ENCODE data around the gene TLK1. TPM values are rescaled to one million over a fixed set of nuclear protein-coding genes. Genes with fewer than 3 reads are reported as not detected.
"Not testable (repeated sequence)": the region's sequence is repeated elsewhere in the genome, so short reads cannot be mapped to it uniquely, and the experiment has no call there.

Gene TLK1
- total RNA-seq, 4 donors from 2014 or later, result 7.7 to 14.2 (median 10.0) TPM

GRCh38 chr2:171100370-171100769 lies 60.3 kb downstream of the TLK1 start:
- Histone ChIP-seq H3K9me3 (no peaks in the 10 kb centered on the region), H3K27ac (no peak overlapping the region), H3K4me3 (no peak overlapping the region), H3K27me3 (no peaks in the 10 kb centered on the region), H3K36me3 (peaks cover 0 to 5% of the 10 kb centered on the region in 2 donors), H3K4me1 (no peaks in the 10 kb centered on the region)
- intact Hi-C loops (cut with DNase I; ENCODE audit: low total_unique reads) (no loop called here), in situ Hi-C loops (cut with MboI; ENCODE audit: low sequenced_read_pairs in 4 of 4) (no loop called here)
- TF ChIP-seq POLR2A (IDR thresholded peaks at IDR 0.05), result no peak
- TF ChIP-seq, protein P1, sequence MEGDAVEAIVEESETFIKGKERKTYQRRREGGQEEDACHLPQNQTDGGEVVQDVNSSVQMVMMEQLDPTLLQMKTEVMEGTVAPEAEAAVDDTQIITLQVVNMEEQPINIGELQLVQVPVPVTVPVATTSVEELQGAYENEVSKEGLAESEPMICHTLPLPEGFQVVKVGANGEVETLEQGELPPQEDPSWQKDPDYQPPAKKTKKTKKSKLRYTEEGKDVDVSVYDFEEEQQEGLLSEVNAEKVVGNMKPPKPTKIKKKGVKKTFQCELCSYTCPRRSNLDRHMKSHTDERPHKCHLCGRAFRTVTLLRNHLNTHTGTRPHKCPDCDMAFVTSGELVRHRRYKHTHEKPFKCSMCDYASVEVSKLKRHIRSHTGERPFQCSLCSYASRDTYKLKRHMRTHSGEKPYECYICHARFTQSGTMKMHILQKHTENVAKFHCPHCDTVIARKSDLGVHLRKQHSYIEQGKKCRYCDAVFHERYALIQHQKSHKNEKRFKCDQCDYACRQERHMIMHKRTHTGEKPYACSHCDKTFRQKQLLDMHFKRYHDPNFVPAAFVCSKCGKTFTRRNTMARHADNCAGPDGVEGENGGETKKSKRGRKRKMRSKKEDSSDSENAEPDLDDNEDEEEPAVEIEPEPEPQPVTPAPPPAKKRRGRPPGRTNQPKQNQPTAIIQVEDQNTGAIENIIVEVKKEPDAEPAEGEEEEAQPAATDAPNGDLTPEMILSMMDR (IDR thresholded peaks at IDR 0.05 in 4 of 5, conservative IDR thresholded peaks at IDR 0.05 in 1 of 5), result no peak
- no peak for DNase-seq
- ATAC-seq, result no peak

- in situ Hi-C loops (cut with MboI; ENCODE audit: low sequenced_read_pairs in 4 of 4), result no loop called here
- DNase-seq, result no peak
- TF ChIP-seq, protein P1 (IDR thresholded peaks at IDR 0.05 in 4 of 5, conservative IDR thresholded peaks at IDR 0.05 in 1 of 5), result no peak
- no peak for TF ChIP-seq POLR2A (IDR thresholded peaks at IDR 0.05)
- Histone ChIP-seq H3K4me1 (no peaks in the 10 kb centered on the region), H3K27ac (no peak overlapping the region), H3K4me3 (no peak overlapping the region), H3K9me3 (no peaks in the 10 kb centered on the region), H3K36me3 (peaks cover 0 to 5% of the 10 kb centered on the region in 2 donors), H3K27me3 (no peaks in the 10 kb centered on the region)
- intact Hi-C loops (cut with DNase I; ENCODE audit: low total_unique reads), result no loop called here
- ATAC-seq, result no peak
These were observed 62.1 kb downstream of the TLK1 start for GRCh38 chr2:171098607-171099006.

DNA sequence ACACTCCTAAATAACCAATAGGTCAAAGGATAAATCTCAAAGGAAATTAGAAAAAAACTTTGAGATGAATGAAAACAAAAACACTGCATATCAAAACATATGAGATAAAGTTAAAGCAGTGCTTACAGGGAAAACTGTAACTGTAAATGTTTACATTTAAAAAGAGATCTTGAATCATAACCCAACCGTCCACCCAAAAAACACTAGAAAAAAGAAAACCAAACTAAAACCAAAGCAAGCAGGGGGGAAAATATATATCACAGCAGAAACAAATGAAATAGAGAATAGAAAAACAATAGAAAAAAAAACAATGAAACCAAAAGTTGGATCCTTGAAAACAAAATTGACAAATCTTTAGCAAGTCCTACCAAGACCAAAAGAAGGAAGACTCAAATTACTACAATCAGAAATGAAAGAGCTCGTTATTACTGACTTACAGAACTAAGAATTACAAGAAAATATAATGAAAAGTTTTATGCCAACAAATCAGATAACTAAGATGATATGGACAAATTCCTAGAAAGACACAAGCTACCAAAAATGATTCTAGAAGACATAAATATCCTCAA lies 65.6 kb downstream of the TLK1 start:
- Histone ChIP-seq H3K36me3 (peaks cover 0 to 5% of the 10 kb centered on the region in 2 donors), H3K27me3 (no peaks in the 10 kb centered on the region), H3K4me3 (no peak overlapping the region), H3K4me1 (no peaks in the 10 kb centered on the region), H3K9me3 (no peaks in the 10 kb centered on the region), H3K27ac (no peak overlapping the region)
- intact Hi-C loops (cut with DNase I; ENCODE audit: low total_unique reads), result no loop called here
- TF ChIP-seq POLR2A (IDR thresholded peaks at IDR 0.05), result no peak
- TF ChIP-seq, protein P1 (IDR thresholded peaks at IDR 0.05 in 4 of 5, conservative IDR thresholded peaks at IDR 0.05 in 1 of 5), result no peak
- in situ Hi-C loops (cut with MboI; ENCODE audit: low sequenced_read_pairs in 4 of 4), result no loop called here
- ATAC-seq (no peak), DNase-seq (no peak)

DNA sequence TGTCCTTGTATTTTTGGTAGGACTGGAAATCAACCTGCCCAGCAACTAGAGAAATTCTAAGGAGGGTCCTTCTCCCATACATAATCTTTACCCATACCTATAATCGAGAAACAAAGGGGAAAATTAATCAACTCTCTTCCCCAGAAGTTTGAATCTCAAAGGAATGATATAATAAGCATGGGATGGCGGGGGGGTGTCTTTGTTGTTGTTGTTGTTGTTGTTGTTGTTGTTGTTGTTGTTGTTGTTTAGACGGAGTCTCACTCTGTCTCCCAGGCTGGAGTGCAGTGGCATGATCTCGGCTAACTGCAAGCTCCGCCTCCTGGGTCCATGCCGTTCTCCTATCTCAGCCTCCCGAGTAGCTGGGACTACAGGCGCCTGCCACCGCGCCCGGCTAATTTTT lies 69.2 kb downstream of the TLK1 start:
- DNase-seq; H3K4me3 ChIP-seq; H3K4me1 ChIP-seq; ATAC-seq; intact Hi-C loops (cut with DNase I; ENCODE audit: low total_unique reads); H3K36me3 ChIP-seq; H3K27me3 ChIP-seq; in situ Hi-C loops (cut with MboI; ENCODE audit: low sequenced_read_pairs in 4 of 4); H3K27ac ChIP-seq; H3K9me3 ChIP-seq: not testable (repeated sequence)

DNA sequence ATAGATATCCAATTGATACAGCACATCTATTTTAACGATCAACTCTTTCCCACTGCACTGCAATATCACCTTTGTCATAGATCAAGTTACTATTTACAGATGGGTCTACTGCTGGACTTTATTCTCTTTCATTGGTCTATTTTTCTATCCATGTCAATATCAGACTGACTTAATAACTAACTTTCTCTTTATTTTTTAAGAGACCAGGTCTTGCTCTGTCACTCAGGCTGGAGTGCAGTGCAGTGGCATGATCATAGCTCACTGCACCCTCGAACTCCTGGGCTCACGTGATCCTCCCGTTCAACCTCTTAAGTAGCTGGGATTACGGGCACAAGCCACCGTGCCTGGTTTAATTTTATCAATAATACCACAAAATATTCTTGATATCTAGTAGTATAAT lies 71.2 kb downstream of the TLK1 start:
- Histone ChIP-seq H3K4me3 (no peak overlapping the region), H3K27ac (no peak overlapping the region), H3K27me3 (no peaks in the 10 kb centered on the region), H3K4me1 (no peaks in the 10 kb centered on the region), H3K36me3 (no peaks in the 10 kb centered on the region), H3K9me3 (no peaks in the 10 kb centered on the region)
- in situ Hi-C loops (cut with MboI; ENCODE audit: low sequenced_read_pairs in 4 of 4), result no loop called here
- ATAC-seq (no peak), DNase-seq (no peak)
- intact Hi-C loops (cut with DNase I; ENCODE audit: low total_unique reads), result loop anchor here (5.0 kb wide), 1 partner anchor 73 kb away; the partner anchor contains the start of gene TLK1
- no peak for TF ChIP-seq POLR2A (IDR thresholded peaks at IDR 0.05)
- TF ChIP-seq, protein P1 (IDR thresholded peaks at IDR 0.05 in 4 of 5, conservative IDR thresholded peaks at IDR 0.05 in 1 of 5), result no peak
